Panc1 (cell line): ENCODE results near the gene RAP1GAP2.

Experiments
- POLR2AphosphoS5 ChIP-seq: IDR thresholded peaks from 2 replicates; pipeline ENCODE4 v1.6.1; 2012; ENCODE audit warnings: mild to moderate bottlenecking, low read depth, low read length, moderate library complexity
- SIN3A ChIP-seq: IDR thresholded peaks from 2 replicates; pipeline ENCODE4 v1.6.1; 2012; ENCODE audit warnings: low read depth, mild to moderate bottlenecking, low read length, moderate library complexity, borderline replicate concordance; ENCODE audit not compliant: insufficient read depth
- TF ChIP-seq, protein P1 (sequence below): fragments of 450-650 bp; IDR thresholded peaks from 2 replicates; pipeline ENCODE4 v1.5.1; 2017; ENCODE audit warnings: mild to moderate bottlenecking
- TF ChIP-seq, protein P2 (sequence below), 2 experiments: IDR thresholded peaks; 2 replicates each; pipeline ENCODE4 v1.6.1; 2011 to 2012; ENCODE audit warnings: low read depth in 2 of 2, control low read depth in 1 of 2, low read length in 1 of 2, mild to moderate bottlenecking in 1 of 2, moderate library complexity in 1 of 2; ENCODE audit not compliant: insufficient read depth in 1 of 2

DNA sequence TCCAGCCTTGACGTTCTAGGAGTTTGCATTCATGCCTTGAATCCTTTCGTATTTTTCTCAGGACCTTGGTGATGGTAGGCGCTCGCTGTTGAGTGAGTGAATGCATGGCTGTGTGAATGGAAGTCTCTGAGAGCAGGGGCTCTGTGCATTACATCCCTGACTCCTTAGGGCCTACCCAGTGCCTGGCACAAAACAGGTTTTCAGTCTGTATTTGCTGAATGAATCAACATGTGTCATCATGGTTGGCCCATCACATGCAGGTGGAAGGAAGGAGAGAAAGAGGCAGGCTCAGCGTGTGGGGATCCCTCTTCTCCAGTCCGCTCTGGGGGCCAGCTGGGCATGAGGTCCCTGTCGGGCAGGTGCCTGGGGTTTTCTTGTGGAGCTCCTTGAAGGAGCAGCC, 8.7 kb downstream of the RAP1GAP2 start:
- TF ChIP-seq SIN3A, result no peak
- TF ChIP-seq, protein P1, sequence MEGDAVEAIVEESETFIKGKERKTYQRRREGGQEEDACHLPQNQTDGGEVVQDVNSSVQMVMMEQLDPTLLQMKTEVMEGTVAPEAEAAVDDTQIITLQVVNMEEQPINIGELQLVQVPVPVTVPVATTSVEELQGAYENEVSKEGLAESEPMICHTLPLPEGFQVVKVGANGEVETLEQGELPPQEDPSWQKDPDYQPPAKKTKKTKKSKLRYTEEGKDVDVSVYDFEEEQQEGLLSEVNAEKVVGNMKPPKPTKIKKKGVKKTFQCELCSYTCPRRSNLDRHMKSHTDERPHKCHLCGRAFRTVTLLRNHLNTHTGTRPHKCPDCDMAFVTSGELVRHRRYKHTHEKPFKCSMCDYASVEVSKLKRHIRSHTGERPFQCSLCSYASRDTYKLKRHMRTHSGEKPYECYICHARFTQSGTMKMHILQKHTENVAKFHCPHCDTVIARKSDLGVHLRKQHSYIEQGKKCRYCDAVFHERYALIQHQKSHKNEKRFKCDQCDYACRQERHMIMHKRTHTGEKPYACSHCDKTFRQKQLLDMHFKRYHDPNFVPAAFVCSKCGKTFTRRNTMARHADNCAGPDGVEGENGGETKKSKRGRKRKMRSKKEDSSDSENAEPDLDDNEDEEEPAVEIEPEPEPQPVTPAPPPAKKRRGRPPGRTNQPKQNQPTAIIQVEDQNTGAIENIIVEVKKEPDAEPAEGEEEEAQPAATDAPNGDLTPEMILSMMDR, result no peak
- TF ChIP-seq, protein P2, sequence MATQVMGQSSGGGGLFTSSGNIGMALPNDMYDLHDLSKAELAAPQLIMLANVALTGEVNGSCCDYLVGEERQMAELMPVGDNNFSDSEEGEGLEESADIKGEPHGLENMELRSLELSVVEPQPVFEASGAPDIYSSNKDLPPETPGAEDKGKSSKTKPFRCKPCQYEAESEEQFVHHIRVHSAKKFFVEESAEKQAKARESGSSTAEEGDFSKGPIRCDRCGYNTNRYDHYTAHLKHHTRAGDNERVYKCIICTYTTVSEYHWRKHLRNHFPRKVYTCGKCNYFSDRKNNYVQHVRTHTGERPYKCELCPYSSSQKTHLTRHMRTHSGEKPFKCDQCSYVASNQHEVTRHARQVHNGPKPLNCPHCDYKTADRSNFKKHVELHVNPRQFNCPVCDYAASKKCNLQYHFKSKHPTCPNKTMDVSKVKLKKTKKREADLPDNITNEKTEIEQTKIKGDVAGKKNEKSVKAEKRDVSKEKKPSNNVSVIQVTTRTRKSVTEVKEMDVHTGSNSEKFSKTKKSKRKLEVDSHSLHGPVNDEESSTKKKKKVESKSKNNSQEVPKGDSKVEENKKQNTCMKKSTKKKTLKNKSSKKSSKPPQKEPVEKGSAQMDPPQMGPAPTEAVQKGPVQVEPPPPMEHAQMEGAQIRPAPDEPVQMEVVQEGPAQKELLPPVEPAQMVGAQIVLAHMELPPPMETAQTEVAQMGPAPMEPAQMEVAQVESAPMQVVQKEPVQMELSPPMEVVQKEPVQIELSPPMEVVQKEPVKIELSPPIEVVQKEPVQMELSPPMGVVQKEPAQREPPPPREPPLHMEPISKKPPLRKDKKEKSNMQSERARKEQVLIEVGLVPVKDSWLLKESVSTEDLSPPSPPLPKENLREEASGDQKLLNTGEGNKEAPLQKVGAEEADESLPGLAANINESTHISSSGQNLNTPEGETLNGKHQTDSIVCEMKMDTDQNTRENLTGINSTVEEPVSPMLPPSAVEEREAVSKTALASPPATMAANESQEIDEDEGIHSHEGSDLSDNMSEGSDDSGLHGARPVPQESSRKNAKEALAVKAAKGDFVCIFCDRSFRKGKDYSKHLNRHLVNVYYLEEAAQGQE (IDR thresholded peaks at IDR 0.05; ENCODE audit: insufficient read depth in 1 of 2, low read depth in 2 of 2, low read length in 1 of 2), result no peak
- no peak for TF ChIP-seq POLR2AphosphoS5
